ENCODE measurements around the gene LDLRAD3.

- TF ChIP-seq CTCF (IDR thresholded peaks at IDR 0.05), result no peak
- no peak for TF ChIP-seq POLR2AphosphoS5 (IDR thresholded peaks at IDR 0.05; ENCODE audit: low read depth, low read length)
- TF ChIP-seq REST (IDR thresholded peaks at IDR 0.05; ENCODE audit: insufficient read depth in 1 of 2, low read depth in 2 of 2, low read length in 1 of 2), result no peak
- no peak for TF ChIP-seq TCF7L2 (IDR thresholded peaks at IDR 0.05; ENCODE audit: low read depth, low read length)
Observed at GRCh38 chr11:35927682-35928081, 16.2 kb upstream of the LDLRAD3 start.

All from Panc1 (cell line).